Activated CD8-positive, alpha-beta memory T cell treated with anti-CD3 and anti-CD28 coated beads, Interleukin-2, amount 50 U/mL, for 1 hour (primary cell): ENCODE results near the gene INO80C.
"Not testable (repeated sequence)": the region's sequence is repeated elsewhere in the genome, so short reads cannot be mapped to it uniquely, and the experiment has no call there.

ENCODE experiments used
- DNase-seq: peaks from one replicate; pipeline ENCODE4 v3.0.0-alpha.2; 2020; ENCODE audit errors: extremely low read depth

Gene INO80C

DNA sequence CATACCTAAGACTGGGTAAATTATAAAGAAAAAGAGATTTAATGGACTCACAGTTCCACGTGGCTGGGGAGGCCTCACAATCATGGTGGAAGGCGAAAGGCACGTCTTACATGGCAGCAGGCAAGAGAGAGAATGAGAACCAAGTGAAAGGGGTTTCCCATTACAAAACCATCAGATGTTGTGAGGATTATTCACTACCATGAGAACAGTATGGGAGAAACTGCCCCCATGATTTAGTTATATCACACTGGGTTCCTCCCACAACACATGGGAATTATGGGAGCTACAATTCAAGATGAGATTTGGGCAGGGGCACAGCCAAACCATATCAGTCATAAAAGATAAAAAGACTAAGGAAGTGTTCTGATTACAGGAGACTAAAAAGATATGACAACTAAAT lies 8.5 kb downstream of the INO80C start:
- DNase-seq: not testable (repeated sequence)

- DNase-seq: not testable (repeated sequence)
Measured at GRCh38 chr18:35488396-35488795, 9.4 kb downstream of the INO80C start.

DNA sequence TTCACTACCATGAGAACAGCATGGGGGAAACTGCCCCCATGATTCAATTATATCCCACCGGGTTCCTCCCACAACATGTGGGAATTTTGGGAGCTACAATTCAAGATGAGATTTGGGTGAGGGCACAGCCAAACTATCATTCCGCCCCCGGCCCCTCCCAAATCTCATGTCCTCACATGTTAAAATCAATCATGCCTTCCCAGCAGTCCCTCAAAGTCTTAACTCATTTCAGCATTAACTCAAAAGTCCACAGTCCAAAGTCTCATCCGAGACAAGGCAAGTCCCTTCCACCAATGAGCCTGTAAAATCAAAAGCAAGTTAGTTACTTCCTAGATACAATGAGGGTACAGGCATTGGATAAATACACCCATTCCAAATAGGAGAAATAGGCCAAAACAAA lies 10.2 kb downstream of the INO80C start:
- DNase-seq: not testable (repeated sequence)

DNA sequence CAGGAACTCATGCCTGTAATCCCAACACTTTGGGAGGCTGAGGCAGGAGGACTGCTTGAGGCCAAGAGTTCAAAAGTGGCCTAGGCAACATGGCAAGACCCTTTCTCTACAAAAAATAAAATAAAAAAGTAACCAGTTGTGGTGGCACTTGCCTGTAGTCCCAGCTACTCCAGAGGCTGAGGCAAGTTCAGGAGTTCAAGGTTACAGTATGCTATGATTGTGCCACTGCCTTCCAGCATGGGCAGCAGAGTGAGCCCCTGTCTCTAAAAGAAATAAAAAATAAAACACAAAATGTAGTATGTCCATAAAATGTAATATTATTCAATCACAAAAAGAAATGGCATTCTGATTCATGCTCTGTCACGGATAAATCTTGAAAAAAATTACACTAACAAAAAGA lies 11.9 kb downstream of the INO80C start:
- DNase-seq: no peak

DNA sequence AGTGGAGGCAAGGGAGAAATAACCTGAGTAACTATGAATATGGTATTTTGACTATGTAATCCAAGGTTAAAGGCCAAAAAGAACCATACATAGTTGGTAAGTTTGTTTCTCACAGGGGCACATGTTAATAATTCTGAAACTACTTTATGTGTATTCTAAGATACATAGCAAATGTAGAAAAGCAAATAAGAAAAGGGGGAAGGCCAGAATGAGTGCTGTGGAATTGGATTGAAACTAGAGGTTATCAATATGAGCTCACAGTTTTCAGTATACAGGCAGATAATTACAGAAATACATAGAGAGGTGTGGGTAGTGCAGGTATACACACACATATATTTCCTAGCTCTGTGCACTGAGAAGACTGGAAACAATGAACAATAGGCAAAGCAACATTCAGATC lies 13.7 kb downstream of the INO80C start:
- no peak for DNase-seq

- DNase-seq: no peak
Measured at GRCh38 chr18:35481960-35482366, 15.8 kb downstream of the INO80C start.

- no peak for DNase-seq
Measured at GRCh38 chr18:35479911-35480586, 17.7 kb downstream of the INO80C start.

DNA sequence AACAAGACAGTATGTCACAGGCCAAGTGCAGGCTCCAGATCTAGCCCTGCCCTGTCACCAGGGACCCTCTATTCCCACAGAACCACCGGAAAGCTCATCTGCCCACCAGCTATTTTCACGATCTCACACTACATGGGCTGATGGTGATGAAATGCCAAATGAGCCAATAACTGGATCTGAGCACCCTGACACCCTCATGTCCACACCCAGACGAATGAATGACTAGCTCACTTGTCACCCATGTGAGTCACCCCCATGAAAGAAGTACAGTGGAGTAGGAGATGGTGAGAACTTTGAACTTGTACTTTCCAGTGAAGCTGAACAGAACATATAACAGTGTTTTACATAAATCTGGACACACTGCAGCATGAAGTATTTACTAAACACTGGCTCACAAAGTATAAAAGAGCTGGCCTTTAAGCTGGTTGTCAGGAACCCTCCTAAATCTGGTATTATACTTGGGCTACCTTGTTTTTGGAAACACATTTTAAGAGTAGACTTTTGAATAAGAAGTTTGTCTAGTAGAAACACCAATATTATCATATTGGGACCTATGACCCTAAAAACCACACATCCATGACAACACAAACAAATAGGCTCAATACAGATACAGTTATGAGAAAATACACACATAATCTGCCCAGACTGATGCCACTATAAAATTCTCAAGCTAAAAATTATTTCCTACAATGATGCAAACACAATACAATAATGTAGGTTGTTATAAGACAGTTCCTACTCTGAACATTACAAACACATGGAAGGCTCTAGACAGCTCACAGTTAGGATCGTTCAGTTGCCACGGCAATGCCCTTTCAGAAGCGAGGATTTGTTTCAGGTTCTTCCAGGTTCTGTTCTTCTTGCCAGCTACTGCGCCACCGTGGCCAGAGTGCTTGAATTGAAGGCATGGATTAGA lies 19.0 kb downstream of the INO80C start:
- no peak for DNase-seq

GRCh38 chr18:35477974-35478373 lies 19.8 kb downstream of the INO80C start:
- no peak for DNase-seq

GRCh38 chr18:35477497-35477896 lies 20.3 kb downstream of the INO80C start:
- no peak for DNase-seq

GRCh38 chr18:35474884-35475283 lies 22.9 kb downstream of the INO80C start:
- DNase-seq: no peak

GRCh38 chr18:35473562-35473961 lies 24.2 kb downstream of the INO80C start:
- no peak for DNase-seq

DNA sequence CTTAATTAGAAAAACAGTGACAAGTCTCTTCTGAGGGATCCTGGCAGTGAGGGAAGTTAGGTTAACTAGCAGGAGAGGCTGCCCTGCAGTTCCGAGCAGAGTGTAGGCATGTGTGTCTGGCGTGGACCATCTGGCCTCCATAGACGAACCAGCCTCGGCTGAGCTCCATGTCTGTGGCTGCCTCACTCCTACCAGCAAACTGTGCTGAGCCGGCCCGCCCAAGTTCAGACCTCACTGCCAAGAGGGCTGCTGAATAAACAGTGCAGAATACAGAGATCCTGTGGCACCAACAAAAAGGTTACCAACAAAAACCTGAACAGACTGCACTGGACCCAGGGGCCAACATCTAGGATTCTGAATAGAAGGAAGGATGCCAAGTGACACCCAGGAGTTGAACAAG lies 27.3 kb downstream of the INO80C start:
- no peak for DNase-seq

- no peak for DNase-seq
Measured at GRCh38 chr18:35469725-35470124, 28.0 kb downstream of the INO80C start.

- DNase-seq: no peak
Measured at GRCh38 chr18:35468711-35469110, 29.0 kb downstream of the INO80C start.

- DNase-seq: no peak
Measured at GRCh38 chr18:35467624-35468016, 30.1 kb downstream of the INO80C start.

- no peak for DNase-seq
Measured at GRCh38 chr18:35466815-35467623, 30.7 kb downstream of the INO80C start.

- DNase-seq: no peak
Measured at GRCh38 chr18:35466334-35466733, 31.4 kb downstream of the INO80C start.

GRCh38 chr18:35465329-35465728 lies 32.4 kb downstream of the INO80C start:
- DNase-seq: no peak

DNA sequence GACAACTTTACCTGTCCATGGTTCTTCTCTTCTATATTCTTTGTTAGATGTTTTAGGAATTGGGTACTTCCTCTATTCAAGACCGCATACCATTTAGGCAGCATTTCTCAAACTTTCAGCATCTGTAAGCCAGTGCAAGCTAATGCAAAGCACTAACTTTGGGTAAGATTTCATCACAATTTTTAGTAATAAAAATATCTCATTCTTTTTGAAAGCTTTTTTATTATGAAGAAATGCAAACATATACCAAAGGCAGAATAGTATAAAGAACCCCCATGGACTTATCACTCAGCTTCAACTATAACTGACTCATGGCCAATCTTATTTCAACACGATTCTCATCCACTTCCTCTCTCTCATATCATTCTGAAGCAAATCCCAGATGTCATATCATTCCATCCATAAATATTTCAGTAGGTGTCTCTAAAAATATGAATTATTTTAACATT lies 32.9 kb downstream of the INO80C start:
- no peak for DNase-seq

GRCh38 chr18:35463827-35464226 lies 33.9 kb downstream of the INO80C start:
- no peak for DNase-seq

- no peak for DNase-seq
Measured at GRCh38 chr18:35463050-35463449, 34.7 kb downstream of the INO80C start.
